ENCODE results near the gene NDE1. TPM values are rescaled to one million over a fixed set of nuclear protein-coding genes. Genes with fewer than 3 reads are reported as not detected.

The NDE1 gene
- total and polyA plus RNA-seq, 2 of the 8 experiments (the other 6 are each of a cell fraction or from before 2014, with no cell fraction given), result 13.3 to 41.3 TPM

GRCh38 chr16:15676506-15676905 is 26.5 kb downstream of the NDE1 start:
- CTCF ChIA-PET (ENCODE audit: partially characterized antibody), result interaction anchor here (0.6 kb wide), 2 partner anchors 57 to 81 kb away, joined by 3 read pairs; no protein-coding TSS in a partner anchor
- DNase-seq (ENCODE audit: low read depth in 1 of 2, low spot score in 2 of 2), result no peak
- no peak overlapping the region for H2BK120ac ChIP-seq (replicated peaks; ENCODE audit: low read depth, low read length)
- no peak for TF ChIP-seq ATF2 (IDR thresholded peaks at IDR 0.05; ENCODE audit: low read length)
- no peak for TF ChIP-seq SRF (IDR thresholded peaks at IDR 0.05; ENCODE audit: low read depth, low read length)
- no peak for TF ChIP-seq CBX8 (IDR thresholded peaks at IDR 0.05; ENCODE audit: borderline replicate concordance, low read depth, low read length)
- no peak for TF ChIP-seq KDM5A (IDR thresholded peaks at IDR 0.05; ENCODE audit: low read length)
- no peak for TF ChIP-seq MAX (IDR thresholded peaks at IDR 0.05)
- no peak for TF ChIP-seq KDM1A (IDR thresholded peaks at IDR 0.05; ENCODE audit: borderline replicate concordance, low read length)
- TF ChIP-seq CTCF (IDR thresholded peaks at IDR 0.05; ENCODE audit: control extremely low read depth in 1 of 3, insufficient read depth in 1 of 3, low read depth in 1 of 3, low read length in 3 of 3), result no peak
- TF ChIP-seq RBBP5 (IDR thresholded peaks at IDR 0.05; ENCODE audit: borderline replicate concordance, low read depth, low read length), result no peak
- no peak for TF ChIP-seq CTBP2 (IDR thresholded peaks at IDR 0.05; ENCODE audit: borderline replicate concordance, insufficient read depth, insufficient read length, low read length)

More at GRCh38 chr16:15676506-15676905, 26.5 kb downstream of the NDE1 start:
- H3K27me3 ChIP-seq (replicated peaks in 1 of 4; ENCODE audit: control insufficient read depth in 3 of 4, extremely low read depth in 1 of 4, insufficient read depth in 3 of 4, low read length in 3 of 4), result no peaks in the 10 kb centered on the region
- no peak overlapping the region for H3K23ac ChIP-seq (ENCODE audit: insufficient read length)
- no peak overlapping the region for H4K5ac ChIP-seq (ENCODE audit: insufficient read length, low read depth, low read length)
- no peak overlapping the region for H3K18ac ChIP-seq (ENCODE audit: extremely low read depth, low read length)
- H4K91ac ChIP-seq (replicated peaks; ENCODE audit: insufficient read length, low read length), result no peak overlapping the region
- no peak overlapping the region for H3K14ac ChIP-seq (ENCODE audit: insufficient read length)
- H3K4me3 ChIP-seq (ENCODE audit: extremely low read depth in 1 of 4, insufficient read depth in 2 of 4, low read depth in 3 of 4, low read length in 4 of 4), result no peak overlapping the region
- no peaks in the 10 kb centered on the region; a peak in 1 of 7 replicates for H3K4me1 ChIP-seq (replicated peaks in 1 of 4; ENCODE audit: control insufficient read depth in 3 of 4, insufficient read depth in 4 of 4, low read length in 3 of 4)
- no peak overlapping the region for H2BK15ac ChIP-seq (ENCODE audit: low read length)
- no peak overlapping the region for H3K56ac ChIP-seq (replicated peaks; ENCODE audit: insufficient read length, low read depth, low read length)
- POLR2A ChIA-PET (ENCODE audit: partially characterized antibody), result no interaction called here
- H2BK12ac ChIP-seq (ENCODE audit: low read depth, low read length), result no peak overlapping the region
- H2AFZ ChIP-seq (ENCODE audit: low read length), result no peak overlapping the region
- no peak overlapping the region for H3K4ac ChIP-seq (replicated peaks; ENCODE audit: insufficient read length, low read depth, low read length)
- no peak overlapping the region for H3K27ac ChIP-seq (ENCODE audit: low read depth, low read length)
- H3K79me1 ChIP-seq (ENCODE audit: low read depth, low read length), result no peaks in the 10 kb centered on the region
- no peaks in the 10 kb centered on the region for H3K79me2 ChIP-seq (ENCODE audit: control insufficient read depth in 1 of 2, insufficient read depth in 2 of 2, low read length in 2 of 2)
- H3K4me2 ChIP-seq (ENCODE audit: insufficient read depth in 1 of 2, low read depth in 2 of 2, low read length in 2 of 2), result no peak overlapping the region
- H2BK20ac ChIP-seq (ENCODE audit: low read length), result no peak overlapping the region
- H4K8ac ChIP-seq (ENCODE audit: extremely low read depth, insufficient read depth, low read length), result no peak overlapping the region
- no peak overlapping the region for H3K9ac ChIP-seq (replicated peaks in 1 of 4; ENCODE audit: extremely low read depth in 1 of 4, low read depth in 3 of 4, low read length in 3 of 4)
- H2BK5ac ChIP-seq (ENCODE audit: low read depth, low read length), result no peak overlapping the region
- H3K23me2 ChIP-seq (ENCODE audit: low read depth, low read length), result no peaks in the 10 kb centered on the region
- FAIRE-seq, result no peak
- WGBS, 2 experiments (ENCODE audit: extremely low coverage in 1 of 2, insufficient coverage in 1 of 2, insufficient read length in 1 of 2, insufficient replicate concordance in 2 of 2, low coverage in 1 of 2, low lambda C conversion rate in 2 of 2, missing lambda C conversion rate in 1 of 2), result 90% methylated on average over 9 of the region's 10 CpGs; no CpG with 5 or more reads in 1 of the 2 experiments
- no peak overlapping the region for H2AK5ac ChIP-seq (ENCODE audit: low read depth, low read length)
- H3K36me3 ChIP-seq (ENCODE audit: control insufficient read depth in 2 of 4, insufficient read depth in 4 of 4, low read length in 3 of 4), result peaks cover 2 to 7% (median 4%) of the 10 kb centered on the region in 4 experiments; a peak in 5 of 8 replicates
- H3K9me3 ChIP-seq (ENCODE audit: insufficient read depth in 2 of 2, low read depth in 1 of 2, low read length in 1 of 2), result no peaks in the 10 kb centered on the region
- H4K20me1 ChIP-seq (replicated peaks in 1 of 2; ENCODE audit: control insufficient read depth in 1 of 2, insufficient read depth in 2 of 2, low read length in 2 of 2), result no peaks in the 10 kb centered on the region

Measured in H1 (cell line).